22Rv1 (cell line): ENCODE results near the gene LRP1-AS.

Source experiments
- ZFX ChIP-seq: fragments of 450-650 bp; IDR thresholded peaks from 2 replicates; pipeline ENCODE4 v1.6.1; 2017; ENCODE audit warnings: antibody characterized with exemption, borderline replicate concordance
- TF ChIP-seq, protein P1 (sequence below): fragments of 450-650 bp; IDR thresholded peaks from 2 replicates; pipeline ENCODE4 v1.5.1; 2017; ENCODE audit warnings: mild to moderate bottlenecking

DNA sequence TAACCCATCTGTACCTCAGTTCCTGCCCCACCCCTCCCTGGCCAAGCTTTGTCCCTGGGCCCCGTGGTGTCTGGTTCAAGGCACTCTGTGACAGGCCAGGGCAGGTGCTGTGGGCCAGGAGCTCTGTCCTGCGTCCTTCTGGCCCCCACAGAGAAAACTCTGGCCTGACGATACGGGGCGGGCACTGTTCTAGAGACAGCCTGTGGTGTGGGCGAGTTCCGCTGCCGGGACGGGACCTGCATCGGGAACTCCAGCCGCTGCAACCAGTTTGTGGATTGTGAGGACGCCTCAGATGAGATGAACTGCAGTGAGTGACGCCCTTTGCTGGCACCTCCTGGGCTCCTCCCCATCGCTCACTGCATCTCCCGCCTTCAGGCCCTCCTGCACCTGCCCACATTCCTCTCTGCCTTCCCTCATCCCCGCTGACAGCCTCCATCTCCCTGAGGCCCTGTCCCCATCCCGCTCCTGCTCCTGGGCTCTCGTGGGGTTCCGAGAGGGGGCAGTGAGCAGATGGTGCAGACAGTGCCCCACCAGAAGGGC, 46.4 kb upstream of the LRP1-AS start:
- TF ChIP-seq, protein P1, sequence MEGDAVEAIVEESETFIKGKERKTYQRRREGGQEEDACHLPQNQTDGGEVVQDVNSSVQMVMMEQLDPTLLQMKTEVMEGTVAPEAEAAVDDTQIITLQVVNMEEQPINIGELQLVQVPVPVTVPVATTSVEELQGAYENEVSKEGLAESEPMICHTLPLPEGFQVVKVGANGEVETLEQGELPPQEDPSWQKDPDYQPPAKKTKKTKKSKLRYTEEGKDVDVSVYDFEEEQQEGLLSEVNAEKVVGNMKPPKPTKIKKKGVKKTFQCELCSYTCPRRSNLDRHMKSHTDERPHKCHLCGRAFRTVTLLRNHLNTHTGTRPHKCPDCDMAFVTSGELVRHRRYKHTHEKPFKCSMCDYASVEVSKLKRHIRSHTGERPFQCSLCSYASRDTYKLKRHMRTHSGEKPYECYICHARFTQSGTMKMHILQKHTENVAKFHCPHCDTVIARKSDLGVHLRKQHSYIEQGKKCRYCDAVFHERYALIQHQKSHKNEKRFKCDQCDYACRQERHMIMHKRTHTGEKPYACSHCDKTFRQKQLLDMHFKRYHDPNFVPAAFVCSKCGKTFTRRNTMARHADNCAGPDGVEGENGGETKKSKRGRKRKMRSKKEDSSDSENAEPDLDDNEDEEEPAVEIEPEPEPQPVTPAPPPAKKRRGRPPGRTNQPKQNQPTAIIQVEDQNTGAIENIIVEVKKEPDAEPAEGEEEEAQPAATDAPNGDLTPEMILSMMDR, result no peak
- TF ChIP-seq ZFX, result no peak
